Measurements from ENCODE around the gene GDPD5. TPM values are rescaled to one million over a fixed set of nuclear protein-coding genes. Genes with fewer than 3 reads are reported as not detected.
A peak's percentile ranks its signal among the peaks of the same experiment; 100 is the strongest.
"Not testable (repeated sequence)": the region's sequence is repeated elsewhere in the genome, so short reads cannot be mapped to it uniquely, and the experiment has no call there.

The GDPD5 gene
- total RNA-seq, 6 donors from 2014 or later: 5.7 to 34.6 (median 14.0) TPM

- Histone ChIP-seq H3K27me3 (no peaks in the 10 kb centered on the region), H3K36me3 (peaks cover 0 to 1% (median 0%) of the 10 kb centered on the region in 4 donors), H3K4me3 (no peak overlapping the region), H3K9me3 (no peaks in the 10 kb centered on the region), H3K4me1 (peaks cover 9 to 35% (median 18%) of the 10 kb centered on the region in 4 donors), H3K27ac (peak overlapping the region; percentile 52 to 69 (median 65))
- TF ChIP-seq POLR2A (IDR thresholded peaks at IDR 0.05) (no peak), CTCF (IDR thresholded peaks at IDR 0.05) (no peak), POLR2AphosphoS5 (IDR thresholded peaks at IDR 0.05) (no peak), EP300 (IDR thresholded peaks at IDR 0.05) (no peak)
- ATAC-seq (ENCODE audit: low FRiP score in 2 of 2) (no peak), DNase-seq (no peak)
- 86 to 93% methylated on average over 6 to 11 of the region's 11 CpGs for WGBS, 2 donors
These were observed 104.6 kb downstream of the GDPD5 start for GRCh38 chr11:75421035-75421602.

DNA sequence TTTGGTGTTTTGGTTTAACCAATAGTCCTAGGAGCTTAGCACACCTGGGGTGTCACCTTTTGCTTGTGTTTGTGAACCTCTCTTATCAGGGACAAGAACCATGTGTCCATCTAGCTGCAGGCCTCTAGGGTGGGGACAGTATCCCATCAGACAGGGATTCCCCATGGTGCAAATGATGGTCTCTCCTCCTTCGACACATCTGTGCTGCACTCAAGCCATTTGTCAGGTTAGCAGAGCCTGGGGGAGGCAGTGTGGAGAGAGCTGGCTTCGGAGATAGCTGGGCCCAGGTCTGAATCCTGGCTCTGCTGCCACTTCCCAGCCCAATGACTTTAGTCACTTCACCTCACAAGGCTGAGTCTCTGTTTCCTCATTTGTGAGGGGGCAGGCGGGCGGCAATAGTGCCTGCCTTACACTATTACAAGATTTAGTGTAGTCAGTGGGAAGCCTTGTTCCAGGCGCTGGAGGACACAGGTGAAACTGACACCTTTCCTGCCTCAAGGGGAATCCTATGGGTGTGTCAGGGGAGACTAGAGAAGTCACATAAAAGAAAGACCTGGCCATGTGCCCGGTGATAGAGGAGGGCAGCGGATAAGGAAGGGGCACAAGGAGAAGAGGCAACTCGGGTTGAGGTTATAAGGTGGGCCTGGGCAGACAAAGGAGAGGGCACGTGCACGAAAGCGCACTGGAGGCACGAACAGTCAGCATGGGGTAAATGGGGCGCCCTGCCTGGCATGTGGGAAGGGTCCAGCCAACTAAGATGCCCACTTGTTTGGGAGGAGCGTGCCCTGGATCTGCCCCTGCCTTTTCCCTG, 105.3 kb downstream of the GDPD5 start:
- Histone ChIP-seq H3K27ac (peak overlapping the region; percentile 52 to 69 (median 65)), H3K4me1 (peaks cover 9 to 35% (median 18%) of the 10 kb centered on the region in 4 donors), H3K9me3 (no peaks in the 10 kb centered on the region), H3K4me3 (no peak overlapping the region), H3K27me3 (no peaks in the 10 kb centered on the region), H3K36me3 (peaks cover 0 to 3% (median 0%) of the 10 kb centered on the region in 4 donors)
- DNase-seq (no peak), ATAC-seq (ENCODE audit: low FRiP score in 2 of 2) (no peak)
- TF ChIP-seq EP300 (IDR thresholded peaks at IDR 0.05): no peak
- TF ChIP-seq POLR2AphosphoS5 (IDR thresholded peaks at IDR 0.05): no peak
- TF ChIP-seq POLR2A (IDR thresholded peaks at IDR 0.05): no peak
- TF ChIP-seq CTCF (IDR thresholded peaks at IDR 0.05): no peak
- WGBS, 2 donors: 83 to 86% methylated on average over 14 of the region's 14 CpGs

GRCh38 chr11:75413864-75414263, 111.9 kb downstream of the GDPD5 start:
- Histone ChIP-seq H3K27me3 (no peaks in the 10 kb centered on the region), H3K27ac (no peak overlapping the region), H3K4me3 (no peak overlapping the region), H3K9me3 (no peaks in the 10 kb centered on the region), H3K4me1 (peaks cover 0 to 13% (median 2%) of the 10 kb centered on the region in 4 donors), H3K36me3 (peaks cover 5 to 38% (median 13%) of the 10 kb centered on the region in 4 donors)
- WGBS, 2 donors: 76 to 88% methylated on average over 2 of the region's 2 CpGs
- DNase-seq: no peak
- TF ChIP-seq EP300 (IDR thresholded peaks at IDR 0.05): no peak
- ATAC-seq (ENCODE audit: low FRiP score in 2 of 2): no peak

DNA sequence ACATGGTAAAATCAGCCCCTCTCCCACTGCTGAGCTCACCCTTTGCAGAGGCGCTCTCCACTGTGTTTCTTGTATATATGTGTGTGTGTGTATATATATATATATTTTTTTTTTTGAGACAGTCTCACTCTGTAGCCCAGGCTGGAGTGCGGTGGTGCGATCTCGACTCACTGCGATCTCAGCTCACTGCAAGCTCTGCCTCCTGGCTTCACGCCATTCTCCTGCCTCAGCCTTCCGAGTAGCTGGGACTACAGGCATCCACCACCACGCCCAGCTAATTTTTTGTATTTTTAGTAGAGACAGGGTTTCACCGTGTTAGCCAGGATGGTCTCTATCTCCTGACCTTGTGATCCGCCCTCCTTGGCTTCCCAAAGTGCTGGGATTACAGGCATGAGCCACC, 112.6 kb downstream of the GDPD5 start:
- H3K36me3 ChIP-seq: peaks cover 5 to 43% (median 14%) of the 10 kb centered on the region in 4 donors
- not testable (repeated sequence) for H3K4me1 ChIP-seq; ATAC-seq (ENCODE audit: low FRiP score in 2 of 2); H3K27ac ChIP-seq; H3K9me3 ChIP-seq; H3K4me3 ChIP-seq; H3K27me3 ChIP-seq; DNase-seq
- 87 to 93% methylated on average over 10 of the region's 10 CpGs for WGBS, 2 donors

DNA sequence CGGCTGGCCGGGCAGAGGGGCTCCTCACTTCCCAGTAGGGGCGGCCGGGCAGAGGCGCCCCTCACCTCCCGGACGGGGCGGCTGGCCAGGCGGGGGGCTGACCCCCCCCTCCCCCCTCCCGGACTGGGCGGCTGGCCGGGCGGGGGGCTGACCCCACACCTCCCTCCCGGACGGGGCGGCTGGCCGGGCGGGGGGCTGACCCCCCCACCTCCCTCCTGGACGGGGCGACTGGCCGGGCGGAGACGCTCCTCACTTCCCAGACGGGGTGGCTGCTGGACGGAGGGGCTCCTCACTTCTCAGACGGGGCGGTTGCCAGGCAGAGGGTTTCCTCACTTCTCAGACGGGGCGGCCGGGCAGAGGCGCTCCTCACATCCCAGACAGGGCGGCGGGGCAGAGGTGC, 115.8 kb downstream of the GDPD5 start:
- H3K36me3 ChIP-seq: peaks cover 19 to 69% (median 38%) of the 10 kb centered on the region in 4 donors
- not testable (repeated sequence) for H3K27ac ChIP-seq; H3K4me1 ChIP-seq; H3K27me3 ChIP-seq; DNase-seq; ATAC-seq (ENCODE audit: low FRiP score in 2 of 2); H3K9me3 ChIP-seq; H3K4me3 ChIP-seq
- WGBS, 2 donors: 97% methylated on average over 6 of the region's 33 CpGs; no CpG with 5 or more reads in 1 of the 2 donors

- no peak for ATAC-seq (ENCODE audit: low FRiP score in 2 of 2)
- Histone ChIP-seq H3K9me3 (no peaks in the 10 kb centered on the region), H3K27me3 (no peaks in the 10 kb centered on the region), H3K4me1 (peaks cover 0 to 8% (median 5%) of the 10 kb centered on the region in 4 donors), H3K4me3 (no peak overlapping the region), H3K27ac (no peak overlapping the region), H3K36me3 (peaks cover 29 to 69% (median 47%) of the 10 kb centered on the region in 4 donors)
- DNase-seq: no peak
- 80 to 93% methylated on average over 2 of the region's 2 CpGs for WGBS, 2 donors
- no peak for TF ChIP-seq EP300 (IDR thresholded peaks at IDR 0.05)
- TF ChIP-seq POLR2A (IDR thresholded peaks at IDR 0.05): no peak
- TF ChIP-seq POLR2AphosphoS5 (IDR thresholded peaks at IDR 0.05): no peak
- no peak for TF ChIP-seq CTCF (IDR thresholded peaks at IDR 0.05)
These were observed 116.9 kb downstream of the GDPD5 start for GRCh38 chr11:75408957-75409219.
